OCI-LY7 (cell line): ENCODE measurements around the gene AKAP13.

Experiments
- CTCF ChIP-seq: fragments of 200-600 bp; sonication (generic); conservative IDR thresholded peaks from 2 replicates; pipeline ENCODE4 v1.5.1; 2014; ENCODE audit warnings: mild to moderate bottlenecking, antibody characterized with exemption, low read length, moderate library complexity, mixed read lengths
- EZH2phosphoT487 ChIP-seq: fragments of 200-600 bp; sonication (generic); IDR thresholded peaks from 2 replicates; pipeline ENCODE4 v1.6.1; 2018; ENCODE audit warnings: low read depth, borderline replicate concordance, mild to moderate bottlenecking, mixed run types, antibody characterized with exemption, low read length, moderate library complexity, mixed read lengths

- TF ChIP-seq CTCF (no peak), EZH2phosphoT487 (no peak)
Measured at GRCh38 chr15:85633859-85634258, 253.5 kb downstream of the AKAP13 start.
